ENCODE measurements around the gene THEM4. TPM values are rescaled to one million over a fixed set of nuclear protein-coding genes. Genes with fewer than 3 reads are reported as not detected.

Gene THEM4
- total RNA-seq, 1 experiment from 2014 or later: 18.6 TPM

- Mint-ChIP-seq H3K4me1 (ENCODE audit: low read depth, unreplicated experiment) (peaks cover 13% of the 10 kb centered on the region), H3K36me3 (ENCODE audit: insufficient read depth, unreplicated experiment) (no peaks in the 10 kb centered on the region), H3K27me3 (ENCODE audit: unreplicated experiment) (peaks cover 29% of the 10 kb centered on the region), H3K9me3 (ENCODE audit: low read depth, unreplicated experiment) (peaks cover 3% of the 10 kb centered on the region), H3K27ac (ENCODE audit: unreplicated experiment) (no peak overlapping the region), H3K4me3 (ENCODE audit: low read depth, unreplicated experiment) (no peak overlapping the region)
- TF ChIP-seq CTCF (IDR thresholded peaks at IDR 0.05; ENCODE audit: unreplicated experiment): no peak
- BruUV-seq (replicated peaks): no TSS peak
- DNase-seq: no peak
- CTCF ChIA-PET: interaction anchor here (0.7 kb wide), 1 partner anchor 86 kb away, joined by 3 read pairs; no protein-coding TSS in a partner anchor
- intact Hi-C loops (cut with micrococcal nuclease; ENCODE audit: unreplicated experiment): no loop called here
Measured at GRCh38 chr1:151849126-151849525, 60.2 kb downstream of the THEM4 start.

- CTCF ChIA-PET: no interaction called here
- no TSS peak for BruUV-seq (replicated peaks)
- intact Hi-C loops (cut with micrococcal nuclease; ENCODE audit: unreplicated experiment): no loop called here
- no peak for DNase-seq
- TF ChIP-seq CTCF (IDR thresholded peaks at IDR 0.05; ENCODE audit: unreplicated experiment): no peak
- Mint-ChIP-seq H3K27me3 (ENCODE audit: unreplicated experiment) (peaks cover 29% of the 10 kb centered on the region), H3K27ac (ENCODE audit: unreplicated experiment) (no peak overlapping the region), H3K9me3 (ENCODE audit: low read depth, unreplicated experiment) (peaks cover 3% of the 10 kb centered on the region), H3K36me3 (ENCODE audit: insufficient read depth, unreplicated experiment) (no peaks in the 10 kb centered on the region), H3K4me3 (ENCODE audit: low read depth, unreplicated experiment) (no peak overlapping the region), H3K4me1 (ENCODE audit: low read depth, unreplicated experiment) (peaks cover 13% of the 10 kb centered on the region)
Measured at GRCh38 chr1:151847867-151848596, 61.3 kb downstream of the THEM4 start.

- Mint-ChIP-seq H3K9me3 (ENCODE audit: low read depth, unreplicated experiment) (peaks cover 3% of the 10 kb centered on the region), H3K27me3 (ENCODE audit: unreplicated experiment) (peaks cover 22% of the 10 kb centered on the region), H3K4me3 (ENCODE audit: low read depth, unreplicated experiment) (no peak overlapping the region), H3K4me1 (ENCODE audit: low read depth, unreplicated experiment) (peaks cover 17% of the 10 kb centered on the region), H3K36me3 (ENCODE audit: insufficient read depth, unreplicated experiment) (no peaks in the 10 kb centered on the region), H3K27ac (ENCODE audit: unreplicated experiment) (peak overlapping the region; percentile 18)
- no peak for DNase-seq
- CTCF ChIA-PET: interaction anchor here (0.8 to 1.3 kb wide), 3 partner anchors 10 to 155 kb away, joined by 3 to 8 read pairs (median 5); no protein-coding TSS in a partner anchor
- no peak for TF ChIP-seq CTCF (IDR thresholded peaks at IDR 0.05; ENCODE audit: unreplicated experiment)
- intact Hi-C loops (cut with micrococcal nuclease; ENCODE audit: unreplicated experiment): no loop called here
- BruUV-seq (replicated peaks): no TSS peak
Measured at GRCh38 chr1:151846686-151847237, 62.5 kb downstream of the THEM4 start.

GRCh38 chr1:151846062-151846568, 63.2 kb downstream of the THEM4 start:
- TF ChIP-seq CTCF (IDR thresholded peaks at IDR 0.05; ENCODE audit: unreplicated experiment): no peak
- BruUV-seq (replicated peaks): no TSS peak
- peaks cover 3% of the 10 kb centered on the region for H3K9me3 Mint-ChIP-seq (ENCODE audit: low read depth, unreplicated experiment)
- no peaks in the 10 kb centered on the region for H3K36me3 Mint-ChIP-seq (ENCODE audit: insufficient read depth, unreplicated experiment)
- H3K4me1 Mint-ChIP-seq (ENCODE audit: low read depth, unreplicated experiment): peaks cover 24% of the 10 kb centered on the region
- peaks cover 16% of the 10 kb centered on the region for H3K27me3 Mint-ChIP-seq (ENCODE audit: unreplicated experiment)
- no peak for DNase-seq
- intact Hi-C loops (cut with micrococcal nuclease; ENCODE audit: unreplicated experiment): no loop called here
- H3K27ac Mint-ChIP-seq (ENCODE audit: unreplicated experiment): peak overlapping the region; percentile 18
- CTCF ChIA-PET: interaction anchor here (0.8 to 1.3 kb wide), 4 partner anchors 9 to 155 kb away, joined by 3 to 8 read pairs (median 4); no protein-coding TSS in a partner anchor
- no peak overlapping the region for H3K4me3 Mint-ChIP-seq (ENCODE audit: low read depth, unreplicated experiment)
